Esophagus muscularis mucosa (tissue), 4 donors: ENCODE results near the gene PHYHIPL. TPM values are rescaled to one million over a fixed set of nuclear protein-coding genes. Genes with fewer than 3 reads are reported as not detected.

Experiments
- DNase-seq: peaks from one replicate; pipeline ENCODE4 v3.0.0-alpha.2; 2017; ENCODE audit errors: extremely low spot score
- H3K27ac ChIP-seq, 4 donors: fragments of 200-600 bp; sonication (generic); replicated peaks in 1 of 4; 1 replicate in 3 of 4; 2 replicates in 1 of 4; pipeline ENCODE4 v1.5.1; 2016 to 2019; ENCODE audit warnings: mild to moderate bottlenecking in 1 of 4
- H3K27me3 ChIP-seq, 4 donors: fragments of 200-600 bp; sonication (generic); one replicate each; pipeline versions ENCODE4 v1.5.1 to v1.6.0; 2016 to 2019
- H3K36me3 ChIP-seq, 4 donors: fragments of 200-600 bp; sonication (generic); one replicate each; pipeline ENCODE4 v1.5.1; 2016 to 2019
- H3K4me1 ChIP-seq, 4 donors: fragments of 200-600 bp; sonication (generic); one replicate each; pipeline ENCODE4 v1.5.1; 2016 to 2019
- H3K4me3 ChIP-seq, 4 donors: fragments of 200-600 bp; sonication (generic); 1 replicate in 2 of 4; 2 replicates in 2 of 4; pipeline ENCODE4 v1.5.1; 2016 to 2019; ENCODE audit warnings: mild to moderate bottlenecking in 4 of 4, moderate library complexity in 1 of 4
- H3K9me3 ChIP-seq, 4 donors: fragments of 200-600 bp; sonication (generic); 1 replicate in 3 of 4; 2 replicates in 1 of 4; pipeline ENCODE4 v1.5.1; 2016 to 2019
- EP300 ChIP-seq: sonication (generic); formaldehyde crosslinking; IDR thresholded peaks from one replicate; pipeline ENCODE4 v1.6.1; 2017; ENCODE audit warnings: antibody characterized with exemption
- POLR2A ChIP-seq: fragments of 450-650 bp; IDR thresholded peaks from one replicate; pipeline ENCODE4 v1.6.1; 2017; ENCODE audit warnings: antibody characterized with exemption, moderate library complexity, mild to moderate bottlenecking, low read depth
- POLR2AphosphoS5 ChIP-seq, 2 donors: sonication (generic); formaldehyde crosslinking; IDR thresholded peaks; one replicate each; pipeline ENCODE4 v1.6.1; 2017; ENCODE audit warnings: antibody characterized with exemption in 2 of 2
- WGBS: methylation state at CpG from one replicate; pipeline ENCODE4 v1.1.5; 2018; 5-methylcytosine and 5-hydroxymethylcytosine counted together
- intact Hi-C: fragments of 100-400 bp; cut with DNase I; formaldehyde crosslinking; loops from one replicate; pipeline ENCODE4 v1.15.1; 2023
- total RNA-seq, 4 donors: library from RNA; depleted of rRNA; stranded (reverse); fragments of >200 nt; gene quantifications; one replicate each; pipeline versions ENCODE4 v1.1.0 to v1.2.1, GENCODE V29; 2016
- TF ChIP-seq, protein P1 (sequence below), 3 experiments: fragments of 200-600 bp in 2 of 3; fragments of 450-650 bp in 1 of 3; sonication (generic) in 2 of 3; IDR thresholded peaks; one replicate each; pipeline ENCODE4 v1.5.1; 2017 to 2019; ENCODE audit warnings: antibody characterized with exemption in 3 of 3, mild to moderate bottlenecking in 2 of 3, moderate library complexity in 1 of 3

PHYHIPL gene
- total RNA-seq, 4 donors from 2014 or later = 0.34 to 1.7 (median 0.76) TPM

- Histone ChIP-seq H3K9me3 (no peaks in the 10 kb centered on the region), H3K36me3 (peaks cover 0 to 9% (median 0%) of the 10 kb centered on the region in 4 donors), H3K27me3 (no peaks in the 10 kb centered on the region), H3K4me3 (no peak overlapping the region), H3K4me1 (peaks cover 5 to 65% (median 52%) of the 10 kb centered on the region in 4 donors), H3K27ac (peak overlapping the region in 1 of 4 donors; percentile 19)
- TF ChIP-seq POLR2AphosphoS5 (IDR thresholded peaks at IDR 0.05) (peak in 1 of 2 donors; percentile 12), POLR2A (no peak)
- 83% methylated on average over 1 of the region's 4 CpGs for WGBS
- no peak for DNase-seq
- intact Hi-C loops = no loop called here
Measured at GRCh38 chr10:59285073-59285472, 108.6 kb downstream of the PHYHIPL start.

DNA sequence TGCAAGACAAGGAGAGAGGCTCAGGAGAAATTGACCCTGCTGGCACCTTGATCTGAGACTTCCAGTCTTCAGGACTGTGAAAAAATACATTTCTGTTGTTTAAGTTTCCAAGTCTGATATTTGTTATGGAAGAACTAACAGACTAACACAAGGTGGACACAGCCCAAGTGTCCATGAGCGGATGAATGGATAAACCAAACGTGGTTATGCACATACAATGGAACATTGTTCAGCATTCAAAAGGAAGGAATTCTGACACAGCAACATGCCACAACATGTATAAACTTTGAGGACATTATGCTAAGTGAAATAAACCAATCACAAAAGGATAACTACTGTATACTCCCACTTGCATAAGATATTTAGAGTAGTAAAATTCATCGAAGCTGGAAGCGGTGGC is 109.4 kb downstream of the PHYHIPL start:
- Histone ChIP-seq H3K27me3 (no peaks in the 10 kb centered on the region), H3K36me3 (peaks cover 0 to 9% (median 0%) of the 10 kb centered on the region in 4 donors), H3K4me3 (no peak overlapping the region), H3K9me3 (no peaks in the 10 kb centered on the region), H3K27ac (no peak overlapping the region), H3K4me1 (peaks cover 5 to 58% (median 48%) of the 10 kb centered on the region in 4 donors)
- intact Hi-C loops = no loop called here
- WGBS = 95% methylated on average over 4 of the region's 4 CpGs
- DNase-seq = no peak
- TF ChIP-seq, protein P1, sequence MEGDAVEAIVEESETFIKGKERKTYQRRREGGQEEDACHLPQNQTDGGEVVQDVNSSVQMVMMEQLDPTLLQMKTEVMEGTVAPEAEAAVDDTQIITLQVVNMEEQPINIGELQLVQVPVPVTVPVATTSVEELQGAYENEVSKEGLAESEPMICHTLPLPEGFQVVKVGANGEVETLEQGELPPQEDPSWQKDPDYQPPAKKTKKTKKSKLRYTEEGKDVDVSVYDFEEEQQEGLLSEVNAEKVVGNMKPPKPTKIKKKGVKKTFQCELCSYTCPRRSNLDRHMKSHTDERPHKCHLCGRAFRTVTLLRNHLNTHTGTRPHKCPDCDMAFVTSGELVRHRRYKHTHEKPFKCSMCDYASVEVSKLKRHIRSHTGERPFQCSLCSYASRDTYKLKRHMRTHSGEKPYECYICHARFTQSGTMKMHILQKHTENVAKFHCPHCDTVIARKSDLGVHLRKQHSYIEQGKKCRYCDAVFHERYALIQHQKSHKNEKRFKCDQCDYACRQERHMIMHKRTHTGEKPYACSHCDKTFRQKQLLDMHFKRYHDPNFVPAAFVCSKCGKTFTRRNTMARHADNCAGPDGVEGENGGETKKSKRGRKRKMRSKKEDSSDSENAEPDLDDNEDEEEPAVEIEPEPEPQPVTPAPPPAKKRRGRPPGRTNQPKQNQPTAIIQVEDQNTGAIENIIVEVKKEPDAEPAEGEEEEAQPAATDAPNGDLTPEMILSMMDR (IDR thresholded peaks at IDR 0.05) = no peak
- no peak for TF ChIP-seq POLR2A
- no peak for TF ChIP-seq POLR2AphosphoS5 (IDR thresholded peaks at IDR 0.05)
- no peak for TF ChIP-seq EP300

DNA sequence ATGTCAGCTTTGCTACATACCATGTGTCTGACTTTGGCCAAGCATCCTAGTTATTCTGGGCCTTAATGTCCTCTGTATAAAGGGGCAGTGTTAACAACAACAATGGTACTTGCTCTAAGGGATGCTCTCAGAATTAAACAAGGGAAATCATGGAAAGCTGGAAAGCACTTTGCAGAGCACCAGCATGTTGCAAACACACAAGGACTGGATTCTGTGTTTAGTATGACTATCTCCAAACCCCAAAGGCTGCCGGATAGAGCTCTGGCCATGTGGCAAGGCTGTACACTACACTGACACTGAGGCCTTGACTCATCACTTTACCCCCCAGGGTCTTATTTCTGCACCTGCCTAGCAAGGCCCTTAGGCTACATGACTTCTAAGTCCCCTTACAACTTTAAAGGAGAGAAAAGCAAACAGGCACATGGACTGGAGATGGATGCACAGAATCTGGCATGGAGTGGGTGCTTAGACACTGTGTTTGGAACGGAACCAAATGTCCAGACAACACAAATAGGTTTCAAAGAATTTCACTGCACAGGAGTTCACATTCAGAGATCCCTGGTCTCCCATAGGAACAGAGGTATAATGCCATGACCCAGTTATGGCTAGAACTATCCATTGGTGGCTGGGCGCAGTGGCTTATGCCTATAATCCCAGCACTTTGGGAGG is 111.3 kb downstream of the PHYHIPL start:
- H3K9me3 ChIP-seq = no peaks in the 10 kb centered on the region
- H3K27me3 ChIP-seq = no peaks in the 10 kb centered on the region
- no peak for DNase-seq
- no peak overlapping the region for H3K4me3 ChIP-seq
- intact Hi-C loops = no loop called here
- no peak overlapping the region for H3K27ac ChIP-seq
- WGBS = 100% methylated on average over 2 of the region's 3 CpGs
- no peak for TF ChIP-seq POLR2A
- no peak for TF ChIP-seq POLR2AphosphoS5 (IDR thresholded peaks at IDR 0.05)
- peaks cover 0 to 7% (median 0%) of the 10 kb centered on the region in 4 donors for H3K36me3 ChIP-seq
- H3K4me1 ChIP-seq = peaks cover 5 to 53% (median 45%) of the 10 kb centered on the region in 4 donors

GRCh38 chr10:59289853-59290252 is 113.4 kb downstream of the PHYHIPL start:
- WGBS = 89% methylated on average over 3 of the region's 3 CpGs
- no peak for TF ChIP-seq POLR2AphosphoS5 (IDR thresholded peaks at IDR 0.05)
- TF ChIP-seq, protein P1 (IDR thresholded peaks at IDR 0.05) = no peak
- TF ChIP-seq EP300 = no peak
- no peak for TF ChIP-seq POLR2A
- intact Hi-C loops = no loop called here
- DNase-seq = no peak
- Histone ChIP-seq H3K4me1 (peaks cover 4 to 47% (median 38%) of the 10 kb centered on the region in 4 donors), H3K9me3 (no peaks in the 10 kb centered on the region), H3K36me3 (no peaks in the 10 kb centered on the region), H3K4me3 (no peak overlapping the region), H3K27ac (no peak overlapping the region), H3K27me3 (no peaks in the 10 kb centered on the region)

DNA sequence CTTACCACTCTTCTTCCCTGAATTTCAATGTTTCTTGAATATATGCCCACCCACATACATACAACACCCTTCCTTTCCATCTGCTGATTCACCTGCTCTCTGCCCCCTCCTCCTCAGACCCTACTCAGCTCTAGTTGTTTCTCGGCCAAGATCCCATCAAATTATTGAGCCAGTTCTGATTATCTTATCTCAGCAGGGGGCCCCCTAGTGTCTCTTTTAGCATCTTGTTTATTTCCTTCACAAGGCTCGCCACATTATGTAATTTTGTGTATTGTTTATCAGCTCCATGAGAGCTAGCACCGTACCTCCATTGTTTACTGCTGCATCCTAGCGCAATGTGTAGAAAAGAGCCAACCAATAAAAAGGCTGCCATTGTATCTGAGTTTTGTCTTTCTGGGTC is 114.0 kb downstream of the PHYHIPL start:
- WGBS = 94% methylated on average over 4 of the region's 4 CpGs
- DNase-seq = no peak
- TF ChIP-seq, protein P1 (IDR thresholded peaks at IDR 0.05) = no peak
- TF ChIP-seq POLR2AphosphoS5 (IDR thresholded peaks at IDR 0.05) (no peak), POLR2A (no peak), EP300 (no peak)
- Histone ChIP-seq H3K4me1 (peaks cover 0 to 47% (median 38%) of the 10 kb centered on the region in 4 donors), H3K27ac (no peak overlapping the region), H3K27me3 (no peaks in the 10 kb centered on the region), H3K36me3 (no peaks in the 10 kb centered on the region), H3K4me3 (no peak overlapping the region), H3K9me3 (no peaks in the 10 kb centered on the region)
- intact Hi-C loops = no loop called here

Other genes starting within 250 kb of the PHYHIPL start
- gene FAM13C, start 185.9 kb downstream of the PHYHIPL start, total RNA-seq = 10 to 100 TPM; 45.1 to 62.9 (median 53.1) TPM